Heart left ventricle (tissue), 16 donors: ENCODE results near the gene ZBTB45. TPM values are rescaled to one million over a fixed set of nuclear protein-coding genes. Genes with fewer than 3 reads are reported as not detected.
A peak's percentile ranks its signal among the peaks of the same experiment; 100 is the strongest.

Experiments used
- ATAC-seq, 4 donors: fragments of 200-7000 bp; cut with Tn5 transposase; one replicate each; pipeline ENCODE4 v1.9.1; 2020 to 2022; ENCODE audit warnings: moderate library complexity in 4 of 4, mild to moderate bottlenecking in 3 of 4, moderate number of reproducible peaks in 1 of 4
- DNase-seq, 5 donors: peaks; one replicate each; pipeline ENCODE4 v3.0.0-alpha.2; 2020
- H3K27ac ChIP-seq, 12 donors: fragments of 200-600 bp; sonication (generic) in 4 of 12; one replicate each; pipeline versions ENCODE4 v1.5.0 to v1.8.0; 2016 to 2022; ENCODE audit warnings: mild to moderate bottlenecking in 2 of 12
- H3K27me3 ChIP-seq, 9 donors: fragments of 200-600 bp; sonication (generic) in 2 of 9; one replicate each; pipeline versions ENCODE4 v1.5.1 to v1.8.0; 2016 to 2022; ENCODE audit warnings: mild to moderate bottlenecking in 3 of 9
- H3K36me3 ChIP-seq, 9 donors: fragments of 200-600 bp; sonication (generic) in 2 of 9; one replicate each; pipeline versions ENCODE4 v1.5.0 to v1.8.0; 2018 to 2022; ENCODE audit warnings: mild to moderate bottlenecking in 2 of 9
- H3K4me1 ChIP-seq, 12 donors: fragments of 200-600 bp; sonication (generic) in 4 of 12; one replicate each; pipeline versions ENCODE4 v1.5.0 to v1.8.0; 2016 to 2022; ENCODE audit warnings: mild to moderate bottlenecking in 3 of 12
- H3K4me3 ChIP-seq, 12 donors: fragments of 200-600 bp; sonication (generic) in 4 of 12; one replicate each; pipeline versions ENCODE4 v1.5.0 to v1.8.0; 2017 to 2022; ENCODE audit warnings: mild to moderate bottlenecking in 9 of 12, moderate library complexity in 4 of 12
- H3K9me3 ChIP-seq, 12 donors: fragments of 200-600 bp; sonication (generic) in 4 of 12; one replicate each; pipeline versions ENCODE4 v1.5.0 to v1.8.0; 2016 to 2022; ENCODE audit warnings: mild to moderate bottlenecking in 1 of 12
- POLR2A ChIP-seq, 2 donors: fragments of 450-650 bp; IDR thresholded peaks; one replicate each; pipeline ENCODE4 v1.6.1; 2017; ENCODE audit warnings: antibody characterized with exemption in 2 of 2, mild to moderate bottlenecking in 2 of 2, moderate library complexity in 2 of 2
- WGBS, 4 donors: extraction: QIAGEN DNeasy Blood & Tissue Kit in 2 of 4; methylation state at CpG; one replicate each; pipeline versions ENCODE4 v1.1.5 to v1.1.7; 2013 to 2018; 5-methylcytosine and 5-hydroxymethylcytosine counted together
- intact Hi-C, 10 donors: fragments of 100-400 bp; cut with DNase I; formaldehyde crosslinking; loops; one replicate each; pipeline versions ENCODE4 v1.11.1 to v1.14.2; 2022
- polyA plus RNA-seq, 2 donors: library from polyadenylated mRNA; stranded (reverse); fragments of 200-250 nt; gene quantifications; one replicate each; pipeline ENCODE4 v1.2.3, GENCODE V29; 2013
- total RNA-seq, 9 donors: library from RNA; depleted of rRNA in 2 of 9; stranded (reverse); fragments of >200 nt in 2 of 9; fragmentation: NEBNext Ultra II Directional in 3 of 9; extraction: Animal tissue kit (Norgen Biotek cat#: 25700) in 3 of 9; gene quantifications; one replicate each; pipeline versions ENCODE4 v1.1.0 to v1.2.4, GENCODE V29; 2016 to 2023
- TF ChIP-seq, protein P1 (sequence below), 12 donors: fragments of 200-600 bp; sonication (generic) in 4 of 12; IDR thresholded peaks; one replicate each; pipeline versions ENCODE4 v1.5.0 to v1.8.0; 2018 to 2022; ENCODE audit warnings: antibody characterized with exemption in 12 of 12, mild to moderate bottlenecking in 5 of 12
- donor health status: ischemic (EF 13 %, LVEDD 7.1; RV severe dilation, severe dysfunction).
- donor health status: healthy with polysubstance abuse.
- donor health status: DM: no; HTN: yes; CAD: no.
- donor health status: DM: no; HTN: no; CAD: no.
- donor health status: ischemic (EF 25% LVEDD 6.9; RV normal size, moderate dysfunction).
- donor health status: ischemic (EF 25% LVEDD 5.7; RV mildly dilated, moderate dysfunction).
- donor health status: healthy.
- donor health status: DM: yes; HTN: yes; CAD: no.
- donor health status: ischemic (EF 35%, LVEDD 5.7; RV mildly dilated, moderate dysfunction).
- donor health status: nonischemic (EF 11% LVEDD 7.7; RV severe dilation, severe dysfunction).
- donor health status: DM: yes; HTN: yes; CAD: no.
- donor health status: PGD.
- donor health status: ischemic (EF 29% LVEDD 5.4; RV normal size, mild dysfunction).
- donor health status: nonischemic (EF 23%, LVEDD 6.1; RV moderate dilation, normal function).

ZBTB45 gene
- total and polyA plus RNA-seq, 11 donors, result 6.9 to 13.4 (median 10.4) TPM

DNA sequence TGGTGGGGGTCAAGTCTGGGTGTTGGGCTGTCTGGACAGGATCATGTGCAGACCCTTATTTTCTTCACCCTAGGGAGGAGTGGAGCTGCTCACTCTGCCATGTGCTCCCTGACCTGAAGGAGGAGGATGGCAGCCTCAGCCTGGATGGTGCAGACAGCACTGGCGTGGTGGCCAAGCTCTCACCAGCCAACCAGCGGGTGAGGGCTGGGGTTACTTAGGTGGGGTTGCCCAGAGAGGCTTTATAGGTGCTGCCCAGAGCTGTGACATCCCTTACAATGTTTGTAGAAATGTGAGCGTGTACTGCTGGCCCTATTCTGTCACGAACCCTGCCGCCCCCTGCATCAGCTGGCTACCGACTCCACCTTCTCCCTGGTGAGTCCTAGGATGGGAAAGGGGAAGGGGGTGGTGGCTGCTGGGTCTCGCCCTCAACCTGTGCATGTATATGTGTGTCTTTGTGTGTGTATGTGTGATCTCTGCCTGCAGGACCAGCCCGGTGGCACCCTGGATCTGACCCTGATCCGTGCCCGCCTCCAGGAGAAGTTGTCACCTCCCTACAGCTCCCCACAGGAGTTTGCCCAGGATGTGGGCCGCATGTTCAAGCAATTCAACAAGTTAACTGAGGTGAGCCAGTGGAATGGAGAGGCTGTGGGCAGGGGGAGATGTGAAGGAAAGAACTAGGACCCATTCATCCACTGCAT is 30.2 kb upstream of the ZBTB45 start:
- Histone ChIP-seq H3K4me3 (no peak overlapping the region), H3K27me3 (no peaks in the 10 kb centered on the region), H3K4me1 (peaks cover 16 to 42% (median 33%) of the 10 kb centered on the region in 12 donors), H3K36me3 (peaks cover 0 to 82% (median 69%) of the 10 kb centered on the region in 9 donors), H3K9me3 (no peaks in the 10 kb centered on the region), H3K27ac (no peak overlapping the region)
- intact Hi-C loops, result no loop called here
- no peak for TF ChIP-seq POLR2A (IDR thresholded peaks at IDR 0.05)
- TF ChIP-seq, protein P1, sequence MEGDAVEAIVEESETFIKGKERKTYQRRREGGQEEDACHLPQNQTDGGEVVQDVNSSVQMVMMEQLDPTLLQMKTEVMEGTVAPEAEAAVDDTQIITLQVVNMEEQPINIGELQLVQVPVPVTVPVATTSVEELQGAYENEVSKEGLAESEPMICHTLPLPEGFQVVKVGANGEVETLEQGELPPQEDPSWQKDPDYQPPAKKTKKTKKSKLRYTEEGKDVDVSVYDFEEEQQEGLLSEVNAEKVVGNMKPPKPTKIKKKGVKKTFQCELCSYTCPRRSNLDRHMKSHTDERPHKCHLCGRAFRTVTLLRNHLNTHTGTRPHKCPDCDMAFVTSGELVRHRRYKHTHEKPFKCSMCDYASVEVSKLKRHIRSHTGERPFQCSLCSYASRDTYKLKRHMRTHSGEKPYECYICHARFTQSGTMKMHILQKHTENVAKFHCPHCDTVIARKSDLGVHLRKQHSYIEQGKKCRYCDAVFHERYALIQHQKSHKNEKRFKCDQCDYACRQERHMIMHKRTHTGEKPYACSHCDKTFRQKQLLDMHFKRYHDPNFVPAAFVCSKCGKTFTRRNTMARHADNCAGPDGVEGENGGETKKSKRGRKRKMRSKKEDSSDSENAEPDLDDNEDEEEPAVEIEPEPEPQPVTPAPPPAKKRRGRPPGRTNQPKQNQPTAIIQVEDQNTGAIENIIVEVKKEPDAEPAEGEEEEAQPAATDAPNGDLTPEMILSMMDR (IDR thresholded peaks at IDR 0.05), result no peak
- ATAC-seq, result no peak
- 81 to 90% (median 87%) methylated on average over 8 to 11 of the region's 11 CpGs for WGBS, 4 donors
- no peak for DNase-seq

DNA sequence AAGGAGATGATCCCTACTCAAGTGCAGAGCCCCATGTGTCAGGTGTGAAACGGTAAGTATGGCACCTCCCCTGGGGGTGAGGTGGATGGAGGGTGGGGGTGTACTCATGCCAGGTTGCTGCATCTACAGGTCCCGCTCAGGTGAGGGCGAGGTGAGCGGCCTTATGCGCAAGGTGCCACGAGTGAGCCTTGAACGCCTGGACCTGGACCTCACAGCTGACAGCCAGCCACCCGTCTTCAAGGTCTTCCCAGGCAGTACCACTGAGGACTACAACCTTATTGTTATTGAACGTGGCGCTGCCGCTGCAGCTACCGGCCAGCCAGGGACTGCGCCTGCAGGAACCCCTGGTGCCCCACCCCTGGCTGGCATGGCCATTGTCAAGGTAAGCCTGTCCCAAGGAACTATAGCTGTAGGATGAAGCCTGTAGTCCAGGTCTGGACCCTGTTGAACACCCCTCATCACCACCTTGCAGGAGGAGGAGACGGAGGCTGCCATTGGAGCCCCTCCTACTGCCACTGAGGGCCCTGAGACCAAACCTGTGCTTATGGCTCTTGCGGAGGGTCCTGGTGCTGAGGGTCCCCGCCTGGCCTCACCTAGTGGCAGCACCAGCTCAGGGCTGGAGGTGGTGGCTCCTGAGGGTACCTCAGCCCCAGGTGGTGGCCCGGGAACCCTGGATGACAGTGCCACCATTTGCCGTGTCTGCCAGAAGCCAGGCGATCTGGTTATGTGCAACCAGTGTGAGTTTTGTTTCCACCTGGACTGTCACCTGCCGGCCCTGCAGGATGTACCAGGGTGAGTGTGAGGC is 29.5 kb upstream of the ZBTB45 start:
- Histone ChIP-seq H3K27me3 (no peaks in the 10 kb centered on the region), H3K4me3 (no peak overlapping the region), H3K4me1 (peaks cover 15 to 36% (median 28%) of the 10 kb centered on the region in 12 donors), H3K36me3 (peaks cover 0 to 82% (median 69%) of the 10 kb centered on the region in 9 donors), H3K9me3 (no peaks in the 10 kb centered on the region), H3K27ac (no peak overlapping the region)
- 90 to 93% (median 92%) methylated on average over 19 to 20 of the region's 20 CpGs for WGBS, 4 donors
- peak in 1 of 5 donors; percentile 27 for DNase-seq
- intact Hi-C loops, result no loop called here
- TF ChIP-seq, protein P1 (IDR thresholded peaks at IDR 0.05), result no peak
- no peak for TF ChIP-seq POLR2A (IDR thresholded peaks at IDR 0.05)
- ATAC-seq, result no peak

DNA sequence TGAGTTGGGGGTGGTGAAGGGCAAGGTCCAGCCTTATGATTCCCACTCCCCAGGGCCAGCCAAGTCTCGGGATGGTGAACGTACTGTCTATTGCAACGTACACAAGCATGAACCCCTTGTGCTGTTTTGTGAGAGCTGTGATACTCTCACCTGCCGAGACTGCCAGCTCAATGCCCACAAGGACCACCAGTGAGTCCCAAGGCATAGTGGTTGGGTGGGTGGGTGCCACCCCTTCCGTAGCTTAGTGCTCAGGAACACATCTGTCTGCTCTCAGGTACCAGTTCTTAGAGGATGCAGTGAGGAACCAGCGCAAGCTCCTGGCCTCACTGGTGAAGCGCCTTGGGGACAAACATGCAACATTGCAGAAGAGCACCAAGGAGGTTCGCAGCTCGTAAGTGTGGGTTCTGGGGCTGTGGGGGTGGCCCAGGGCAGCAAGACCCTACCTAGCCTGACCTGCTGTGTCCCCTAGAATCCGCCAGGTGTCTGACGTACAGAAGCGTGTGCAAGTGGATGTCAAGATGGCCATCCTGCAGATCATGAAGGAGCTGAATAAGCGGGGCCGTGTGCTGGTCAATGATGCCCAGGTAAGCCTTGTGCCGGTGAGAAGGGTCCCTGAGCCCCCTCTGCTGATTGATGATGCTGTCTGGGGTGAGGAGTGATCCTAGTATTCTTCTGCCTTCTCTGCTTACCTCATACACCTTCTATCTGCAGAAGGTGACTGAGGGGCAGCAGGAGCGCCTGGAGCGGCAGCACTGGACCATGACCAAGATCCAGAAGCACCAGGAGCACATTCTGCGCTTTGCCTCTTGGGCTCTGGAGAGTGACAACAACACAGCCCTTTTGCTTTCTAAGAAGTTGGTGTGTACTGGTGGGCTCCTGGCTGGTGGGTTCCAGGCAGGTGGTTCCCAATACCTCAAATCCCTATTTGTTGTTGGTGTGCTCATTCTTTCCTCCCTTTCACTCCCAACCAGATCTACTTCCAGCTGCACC is 28.0 kb upstream of the ZBTB45 start:
- Histone ChIP-seq H3K27ac (no peak overlapping the region), H3K4me3 (peak overlapping the region in 1 of 12 donors; percentile 12), H3K9me3 (no peaks in the 10 kb centered on the region), H3K4me1 (peaks cover 12 to 36% (median 25%) of the 10 kb centered on the region in 12 donors), H3K27me3 (no peaks in the 10 kb centered on the region), H3K36me3 (peaks cover 0 to 70% (median 61%) of the 10 kb centered on the region in 9 donors)
- no peak for ATAC-seq
- TF ChIP-seq, protein P1 (IDR thresholded peaks at IDR 0.05), result no peak
- TF ChIP-seq POLR2A (IDR thresholded peaks at IDR 0.05), result no peak
- WGBS, 4 donors, result 86 to 91% (median 88%) methylated on average over 15 to 18 of the region's 18 CpGs
- intact Hi-C loops, result no loop called here
- peak in 1 of 5 donors; percentile 17 for DNase-seq
